ENCODE results near the gene MALAT1.

Gene MALAT1

GRCh38 chr11:65479184-65480145 is 19.4 kb upstream of the MALAT1 start:
- DNase-seq (ENCODE audit: low spot score): peak; percentile 61

GRCh38 chr11:65482306-65482850 is 16.5 kb upstream of the MALAT1 start:
- DNase-seq (ENCODE audit: low spot score): no peak

GRCh38 chr11:65485920-65486219 is 13.0 kb upstream of the MALAT1 start:
- no peak for DNase-seq (ENCODE audit: low spot score)

GRCh38 chr11:65486570-65487466 is 12.0 kb upstream of the MALAT1 start:
- no peak for DNase-seq (ENCODE audit: low spot score)

GRCh38 chr11:65487467-65488272 is 11.2 kb upstream of the MALAT1 start:
- peak; percentile 95 for DNase-seq (ENCODE audit: low spot score)

GRCh38 chr11:65488273-65489034 is 10.4 kb upstream of the MALAT1 start:
- no peak for DNase-seq (ENCODE audit: low spot score)

- peak; percentile 46 for DNase-seq (ENCODE audit: low spot score)
These were observed 9.7 kb upstream of the MALAT1 start for GRCh38 chr11:65489035-65489705.

GRCh38 chr11:65489706-65490320 is 9.0 kb upstream of the MALAT1 start:
- DNase-seq (ENCODE audit: low spot score): no peak

GRCh38 chr11:65491163-65491465 is 7.7 kb upstream of the MALAT1 start:
- no peak for DNase-seq (ENCODE audit: low spot score)

- peak; percentile 43 for DNase-seq (ENCODE audit: low spot score)
These were observed 7.0 kb upstream of the MALAT1 start for GRCh38 chr11:65491614-65492386.

- no peak for DNase-seq (ENCODE audit: low spot score)
These were observed 6.5 kb upstream of the MALAT1 start for GRCh38 chr11:65492387-65492636.

GRCh38 chr11:65492637-65493366 is 6.0 kb upstream of the MALAT1 start:
- peak; percentile 62 for DNase-seq (ENCODE audit: low spot score)

GRCh38 chr11:65493367-65494176 is 5.3 kb upstream of the MALAT1 start:
- DNase-seq (ENCODE audit: low spot score): peak; percentile 75

- DNase-seq (ENCODE audit: low spot score): no peak
These were observed 2.3 kb upstream of the MALAT1 start for GRCh38 chr11:65496304-65497140.

- peak; percentile 93 for DNase-seq (ENCODE audit: low spot score)
These were observed 1.5 kb upstream of the MALAT1 start for GRCh38 chr11:65497141-65498041.

Data from GM03348 (cell line).